GM10266 (cell line): ENCODE data around the gene METTL5.

Source experiments
- DNase-seq: peaks from one replicate; pipeline ENCODE4 v3.0.0; 2012; ENCODE audit errors: extremely low spot score
- TF ChIP-seq, protein P1 (sequence below): IDR thresholded peaks from 2 replicates; pipeline ENCODE4 v1.5.1; 2012; ENCODE audit warnings: mild to moderate bottlenecking, low read depth; ENCODE audit not compliant: control insufficient read depth, insufficient read depth; ENCODE audit errors: missing control alignments

METTL5 gene

DNA sequence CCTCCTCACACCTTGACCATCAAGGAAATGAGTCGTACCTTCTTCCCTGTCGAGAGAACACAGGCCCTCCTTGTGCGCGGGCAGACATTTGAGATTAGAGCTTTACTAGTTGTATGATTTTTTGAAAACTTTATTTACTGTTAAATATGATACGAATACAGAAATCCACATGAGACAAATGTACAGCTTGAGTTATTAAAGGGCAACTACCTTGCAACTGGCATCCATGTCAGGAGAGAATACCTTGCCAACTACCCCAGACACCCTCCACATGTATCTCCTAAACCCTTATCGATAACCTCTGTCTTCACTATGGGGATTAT, 62.8 kb downstream of the METTL5 start:
- TF ChIP-seq, protein P1, sequence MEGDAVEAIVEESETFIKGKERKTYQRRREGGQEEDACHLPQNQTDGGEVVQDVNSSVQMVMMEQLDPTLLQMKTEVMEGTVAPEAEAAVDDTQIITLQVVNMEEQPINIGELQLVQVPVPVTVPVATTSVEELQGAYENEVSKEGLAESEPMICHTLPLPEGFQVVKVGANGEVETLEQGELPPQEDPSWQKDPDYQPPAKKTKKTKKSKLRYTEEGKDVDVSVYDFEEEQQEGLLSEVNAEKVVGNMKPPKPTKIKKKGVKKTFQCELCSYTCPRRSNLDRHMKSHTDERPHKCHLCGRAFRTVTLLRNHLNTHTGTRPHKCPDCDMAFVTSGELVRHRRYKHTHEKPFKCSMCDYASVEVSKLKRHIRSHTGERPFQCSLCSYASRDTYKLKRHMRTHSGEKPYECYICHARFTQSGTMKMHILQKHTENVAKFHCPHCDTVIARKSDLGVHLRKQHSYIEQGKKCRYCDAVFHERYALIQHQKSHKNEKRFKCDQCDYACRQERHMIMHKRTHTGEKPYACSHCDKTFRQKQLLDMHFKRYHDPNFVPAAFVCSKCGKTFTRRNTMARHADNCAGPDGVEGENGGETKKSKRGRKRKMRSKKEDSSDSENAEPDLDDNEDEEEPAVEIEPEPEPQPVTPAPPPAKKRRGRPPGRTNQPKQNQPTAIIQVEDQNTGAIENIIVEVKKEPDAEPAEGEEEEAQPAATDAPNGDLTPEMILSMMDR = no peak
- no peak for DNase-seq
